Chondrocyte (in vitro differentiated cells): ENCODE measurements around the gene NOMO2. TPM values are rescaled to one million over a fixed set of nuclear protein-coding genes. Genes with fewer than 3 reads are reported as not detected.
"Not testable (repeated sequence)": the region's sequence is repeated elsewhere in the genome, so short reads cannot be mapped to it uniquely, and the experiment has no call there.

Experiments
- DNase-seq: peaks from one replicate; pipeline ENCODE4 v3.0.0; 2021; ENCODE audit warnings: mixed read lengths, low spot score
- H3K27ac Mint-ChIP-seq: one replicate; pipeline ENCODE4 v1.8.0; 2021; ENCODE audit warnings: mild to moderate bottlenecking, moderate library complexity, mixed read lengths; ENCODE audit not compliant: unreplicated experiment
- H3K27me3 Mint-ChIP-seq: 2 replicates; pipeline ENCODE4 v1.8.0; 2021; ENCODE audit warnings: low read depth, mixed read lengths
- H3K36me3 Mint-ChIP-seq: 2 replicates; pipeline ENCODE4 v1.8.0; 2021; ENCODE audit warnings: low read depth, mixed read lengths
- H3K4me1 Mint-ChIP-seq: 2 replicates; pipeline ENCODE4 v1.8.0; 2021; ENCODE audit warnings: low read depth, mild to moderate bottlenecking, mixed read lengths
- H3K4me3 Mint-ChIP-seq: one replicate; pipeline ENCODE4 v1.8.0; 2021; ENCODE audit warnings: mild to moderate bottlenecking, moderate library complexity, mixed read lengths; ENCODE audit not compliant: unreplicated experiment
- H3K9me3 Mint-ChIP-seq: 2 replicates; pipeline ENCODE4 v1.8.0; 2021; ENCODE audit warnings: low read depth, mixed read lengths
- long read RNA-seq: library from polyadenylated mRNA; stranded (forward); transcript quantifications from one replicate; pipeline ENCODE4 v2.0.0, GENCODE V29; 2021
- total RNA-seq: library from RNA; stranded (reverse); gene quantifications from 3 replicates; pipeline ENCODE4 v1.2.1, GENCODE V29; 2021

NOMO2 gene, protein sequence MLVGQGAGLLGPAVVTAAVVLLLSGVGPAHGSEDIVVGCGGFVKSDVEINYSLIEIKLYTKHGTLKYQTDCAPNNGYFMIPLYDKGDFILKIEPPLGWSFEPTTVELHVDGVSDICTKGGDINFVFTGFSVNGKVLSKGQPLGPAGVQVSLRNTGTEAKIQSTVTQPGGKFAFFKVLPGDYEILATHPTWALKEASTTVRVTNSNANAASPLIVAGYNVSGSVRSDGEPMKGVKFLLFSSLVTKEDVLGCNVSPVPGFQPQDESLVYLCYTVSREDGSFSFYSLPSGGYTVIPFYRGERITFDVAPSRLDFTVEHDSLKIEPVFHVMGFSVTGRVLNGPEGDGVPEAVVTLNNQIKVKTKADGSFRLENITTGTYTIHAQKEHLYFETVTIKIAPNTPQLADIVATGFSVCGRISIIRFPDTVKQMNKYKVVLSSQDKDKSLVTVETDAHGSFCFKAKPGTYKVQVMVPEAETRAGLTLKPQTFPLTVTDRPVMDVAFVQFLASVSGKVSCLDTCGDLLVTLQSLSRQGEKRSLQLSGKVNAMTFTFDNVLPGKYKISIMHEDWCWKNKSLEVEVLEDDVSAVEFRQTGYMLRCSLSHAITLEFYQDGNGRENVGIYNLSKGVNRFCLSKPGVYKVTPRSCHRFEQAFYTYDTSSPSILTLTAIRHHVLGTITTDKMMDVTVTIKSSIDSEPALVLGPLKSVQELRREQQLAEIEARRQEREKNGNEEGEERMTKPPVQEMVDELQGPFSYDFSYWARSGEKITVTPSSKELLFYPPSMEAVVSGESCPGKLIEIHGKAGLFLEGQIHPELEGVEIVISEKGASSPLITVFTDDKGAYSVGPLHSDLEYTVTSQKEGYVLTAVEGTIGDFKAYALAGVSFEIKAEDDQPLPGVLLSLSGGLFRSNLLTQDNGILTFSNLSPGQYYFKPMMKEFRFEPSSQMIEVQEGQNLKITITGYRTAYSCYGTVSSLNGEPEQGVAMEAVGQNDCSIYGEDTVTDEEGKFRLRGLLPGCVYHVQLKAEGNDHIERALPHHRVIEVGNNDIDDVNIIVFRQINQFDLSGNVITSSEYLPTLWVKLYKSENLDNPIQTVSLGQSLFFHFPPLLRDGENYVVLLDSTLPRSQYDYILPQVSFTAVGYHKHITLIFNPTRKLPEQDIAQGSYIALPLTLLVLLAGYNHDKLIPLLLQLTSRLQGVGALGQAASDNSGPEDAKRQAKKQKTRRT
- 182 to 204 TPM (median 183 TPM) in 3 replicates for total RNA-seq
- long read RNA-seq, full-length matches to known transcripts, result 548 of 607 reads
- long read RNA-seq, partial matches to known transcripts, result 29 of 607 reads
- long read RNA-seq, other reads (novel, unspliced or antisense), result 30 of 607 reads

DNA sequence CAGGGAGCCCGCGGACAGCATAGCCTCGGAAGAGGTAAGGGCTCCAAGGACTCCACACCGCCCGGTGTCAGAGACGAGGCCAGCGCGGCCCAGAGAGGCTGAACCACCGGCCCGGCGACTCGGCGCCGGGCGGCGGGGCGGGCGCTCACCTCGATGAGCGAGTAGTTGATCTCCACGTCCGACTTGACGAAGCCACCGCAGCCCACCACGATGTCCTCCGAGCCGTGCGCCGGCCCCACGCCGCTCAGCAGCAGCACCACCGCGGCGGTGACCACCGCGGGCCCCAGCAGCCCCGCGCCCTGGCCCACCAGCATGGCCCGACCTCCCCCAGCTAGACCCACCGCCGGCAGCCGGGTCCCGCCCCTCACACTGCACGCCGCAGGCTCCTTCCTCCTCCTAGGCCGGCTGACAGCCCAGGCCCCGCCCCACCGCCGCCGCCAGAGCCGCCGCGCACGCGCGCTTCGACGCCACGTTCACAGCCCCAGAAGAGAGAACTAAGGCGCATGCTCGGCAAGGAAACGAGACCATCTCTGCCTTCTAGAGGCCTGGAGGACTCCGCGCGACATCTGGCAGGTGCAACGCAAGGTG lies at the start of gene NOMO2:
NOMO2 (minus strand) TSS at position 371 of the 588 bp plus-strand sequence; CDS start at position 314, 57 bp downstream.
- peak within 1 kb of the TSS; percentile 44 for H3K4me3 Mint-ChIP-seq
- H3K36me3 Mint-ChIP-seq, H3K4me1 Mint-ChIP-seq, H3K9me3 Mint-ChIP-seq, H3K27me3 Mint-ChIP-seq, H3K27ac Mint-ChIP-seq: not testable (repeated sequence)
- DNase-seq, result peak; percentile 89

DNA sequence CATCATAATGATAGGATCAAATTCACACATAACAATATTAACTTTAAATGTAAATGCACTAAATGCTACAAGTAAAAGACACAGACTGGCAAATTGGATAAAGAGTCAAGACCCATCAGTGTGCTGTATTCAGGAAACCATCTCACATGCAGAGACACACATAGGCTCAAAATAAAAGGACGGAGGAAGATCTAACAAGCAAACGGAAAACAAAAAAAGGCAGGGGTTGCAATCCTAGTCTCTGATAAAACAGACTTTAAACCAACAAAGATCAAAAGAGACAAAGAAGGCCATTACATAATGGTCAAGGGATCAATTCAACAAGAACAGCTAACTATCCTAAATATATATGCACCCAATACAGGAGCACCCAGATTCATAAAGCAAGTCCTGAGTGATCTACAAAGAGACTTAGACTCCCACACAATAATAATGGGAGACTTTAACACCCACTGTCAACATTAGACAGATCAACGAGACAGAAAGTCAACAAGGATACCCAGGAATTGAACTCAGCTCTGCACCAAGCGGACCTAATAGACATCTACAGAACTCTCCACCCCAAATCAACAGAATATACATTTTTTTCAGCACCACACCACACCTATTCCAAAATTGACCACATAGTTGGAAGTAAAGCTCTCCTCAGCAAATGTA lies 48.4 kb upstream of the NOMO2 start:
- H3K27me3 Mint-ChIP-seq, H3K36me3 Mint-ChIP-seq, DNase-seq, H3K4me3 Mint-ChIP-seq, H3K9me3 Mint-ChIP-seq, H3K4me1 Mint-ChIP-seq, H3K27ac Mint-ChIP-seq: not testable (repeated sequence)

DNA sequence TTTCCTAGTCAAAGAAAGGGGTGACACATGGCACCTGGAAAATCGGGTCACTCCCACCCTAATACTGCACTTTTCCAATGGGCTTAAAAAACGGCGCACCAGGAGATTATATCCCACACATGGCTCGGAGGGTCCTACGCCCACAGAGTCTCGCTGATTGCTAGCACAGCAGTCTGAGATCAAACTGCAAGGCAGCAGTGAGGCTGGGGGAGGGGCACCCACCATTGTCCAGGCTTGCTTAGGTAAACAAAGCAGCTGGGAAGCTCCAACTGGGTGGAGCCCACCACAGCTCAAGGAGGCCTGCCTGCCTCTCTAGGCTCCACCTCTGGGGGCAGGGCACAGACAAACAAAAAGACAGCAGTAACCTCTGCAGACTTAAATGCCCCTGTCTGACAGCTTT lies 46.4 kb upstream of the NOMO2 start:
- H3K4me1 Mint-ChIP-seq, H3K27me3 Mint-ChIP-seq, H3K36me3 Mint-ChIP-seq, H3K4me3 Mint-ChIP-seq, DNase-seq, H3K27ac Mint-ChIP-seq, H3K9me3 Mint-ChIP-seq: not testable (repeated sequence)

DNA sequence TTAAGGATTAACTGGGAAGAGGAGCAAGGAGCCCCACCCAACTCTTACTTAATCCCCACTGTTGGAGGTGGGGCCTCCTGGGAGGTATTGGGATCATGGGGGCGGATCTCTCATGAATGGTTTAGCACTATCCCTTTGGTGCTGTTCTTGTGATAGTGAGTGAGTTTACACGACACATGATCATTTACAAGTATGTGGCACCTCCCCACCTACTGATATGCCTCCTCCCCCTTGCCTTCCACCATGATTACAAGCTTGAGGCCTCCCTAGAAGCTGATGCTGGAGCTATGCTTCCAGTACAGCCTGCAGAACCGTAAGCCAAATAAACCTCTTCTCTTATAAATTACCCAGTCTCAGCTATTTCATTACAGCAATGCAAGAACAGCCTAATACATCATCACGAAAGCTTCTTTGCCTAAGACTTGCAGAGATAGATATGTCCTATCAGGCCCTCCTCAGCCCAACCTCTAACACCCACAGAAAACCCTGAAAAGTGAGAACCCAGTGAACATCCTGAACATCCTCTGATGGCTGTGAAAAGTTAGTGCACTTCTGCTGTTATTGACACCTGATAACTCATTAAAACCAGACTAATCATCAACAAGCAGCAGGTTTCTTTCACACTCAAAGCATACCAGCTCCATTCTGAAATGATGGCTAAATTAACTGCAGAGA lies 41.8 kb upstream of the NOMO2 start:
- not testable (repeated sequence) for DNase-seq, H3K27me3 Mint-ChIP-seq, H3K27ac Mint-ChIP-seq, H3K36me3 Mint-ChIP-seq, H3K4me3 Mint-ChIP-seq, H3K4me1 Mint-ChIP-seq, H3K9me3 Mint-ChIP-seq

DNA sequence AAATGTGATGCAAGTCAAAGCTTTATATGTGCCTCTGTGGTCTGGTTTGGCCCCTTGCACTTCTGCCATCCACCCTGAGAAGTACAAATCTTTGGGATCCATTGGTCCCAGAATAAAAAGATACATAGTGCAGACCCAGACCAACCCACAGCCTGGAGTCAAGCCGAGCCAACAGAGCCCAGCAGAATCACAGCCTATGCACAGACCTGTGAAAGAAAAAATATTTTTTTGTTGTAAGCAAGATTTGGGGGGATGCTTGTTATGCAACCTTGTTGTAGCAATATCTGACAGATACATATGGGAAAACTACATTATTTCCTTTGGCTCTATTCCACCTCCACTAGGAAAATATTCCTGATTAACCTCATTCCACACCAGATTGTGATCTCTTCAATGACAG lies 36.7 kb upstream of the NOMO2 start:
- H3K36me3 Mint-ChIP-seq, DNase-seq, H3K27ac Mint-ChIP-seq, H3K4me3 Mint-ChIP-seq, H3K27me3 Mint-ChIP-seq, H3K9me3 Mint-ChIP-seq, H3K4me1 Mint-ChIP-seq: not testable (repeated sequence)

DNA sequence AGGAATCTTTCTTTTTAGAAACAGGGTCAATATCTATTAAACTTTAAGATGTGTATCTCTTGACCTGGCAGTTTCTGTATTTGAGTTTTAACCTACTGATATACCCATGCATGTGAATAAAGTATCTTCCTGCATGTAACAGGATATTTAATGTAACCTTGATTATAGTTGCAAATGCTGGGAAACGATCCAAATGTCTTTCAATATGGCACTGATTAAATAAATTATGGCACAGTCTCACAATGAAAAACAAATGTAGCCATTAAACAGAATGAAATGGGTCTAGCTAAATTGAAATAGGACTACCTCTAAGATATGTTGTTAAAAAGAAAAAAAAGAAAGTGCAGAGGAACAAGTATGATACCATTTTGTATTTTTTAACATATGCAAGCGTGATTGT lies 35.8 kb upstream of the NOMO2 start:
- H3K4me1 Mint-ChIP-seq, H3K36me3 Mint-ChIP-seq, DNase-seq, H3K27me3 Mint-ChIP-seq, H3K27ac Mint-ChIP-seq, H3K4me3 Mint-ChIP-seq, H3K9me3 Mint-ChIP-seq: not testable (repeated sequence)

DNA sequence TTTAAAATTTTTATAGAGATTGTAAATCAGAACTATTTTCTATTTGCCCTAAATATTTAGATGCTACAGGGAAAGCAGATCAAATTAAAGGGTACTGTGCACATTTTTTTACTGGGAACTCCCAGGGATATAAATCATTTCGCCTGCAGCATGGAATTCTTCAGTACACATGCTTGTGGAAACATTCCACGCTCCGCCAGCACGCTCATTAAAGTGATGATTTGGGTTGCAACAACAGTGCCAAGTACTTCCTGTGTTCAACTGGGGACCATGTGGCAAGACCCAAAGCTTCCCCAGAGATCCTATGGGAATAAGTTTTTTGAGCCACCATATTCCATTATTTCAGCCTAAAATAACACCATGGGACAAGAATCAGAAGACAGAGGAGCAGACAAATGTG lies 35.4 kb upstream of the NOMO2 start:
- not testable (repeated sequence) for DNase-seq, H3K4me1 Mint-ChIP-seq, H3K9me3 Mint-ChIP-seq, H3K36me3 Mint-ChIP-seq, H3K27me3 Mint-ChIP-seq, H3K27ac Mint-ChIP-seq, H3K4me3 Mint-ChIP-seq

DNA sequence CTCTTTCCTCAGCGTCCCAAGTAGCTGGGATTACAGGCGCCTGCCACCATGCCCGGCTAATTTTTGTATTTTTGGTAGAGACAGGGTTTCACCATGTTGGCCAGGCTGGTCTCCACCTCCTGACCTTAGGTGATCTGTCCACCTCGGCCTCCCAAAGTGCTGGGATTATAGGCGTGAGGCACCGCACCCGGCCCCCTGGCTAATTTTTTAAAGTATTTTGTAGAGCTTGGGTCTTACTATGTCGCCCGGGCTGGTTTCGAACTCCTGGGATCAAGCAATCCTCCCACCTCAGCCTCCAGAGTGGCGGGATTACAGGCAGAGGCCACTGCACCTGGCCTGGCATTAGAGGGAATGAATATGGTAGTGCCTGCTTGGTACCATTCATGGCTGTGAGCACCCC lies 33.9 kb upstream of the NOMO2 start:
- H3K27me3 Mint-ChIP-seq, H3K4me1 Mint-ChIP-seq, H3K36me3 Mint-ChIP-seq, DNase-seq, H3K9me3 Mint-ChIP-seq, H3K27ac Mint-ChIP-seq, H3K4me3 Mint-ChIP-seq: not testable (repeated sequence)

DNA sequence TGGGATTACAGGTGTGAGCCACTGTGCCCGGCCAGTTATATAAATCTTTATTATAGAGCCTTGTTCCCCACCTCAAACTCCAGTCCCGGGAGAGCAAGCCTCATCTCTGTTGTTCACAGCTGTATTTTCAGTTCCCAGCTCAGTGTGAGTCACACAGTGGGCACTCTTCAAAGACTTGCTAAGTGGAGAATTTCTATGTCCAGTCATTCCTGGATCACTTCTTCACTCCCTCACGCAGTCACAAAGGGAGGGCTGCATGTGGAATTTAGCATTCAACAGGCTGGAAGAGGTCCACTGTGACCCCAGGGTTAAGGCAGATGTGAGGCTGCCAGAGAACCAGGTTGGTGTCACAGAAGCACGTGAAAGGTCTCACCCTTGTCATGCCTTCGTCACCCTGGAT lies 33.0 kb upstream of the NOMO2 start:
- not testable (repeated sequence) for H3K9me3 Mint-ChIP-seq, H3K27me3 Mint-ChIP-seq, H3K36me3 Mint-ChIP-seq, DNase-seq, H3K27ac Mint-ChIP-seq, H3K4me1 Mint-ChIP-seq, H3K4me3 Mint-ChIP-seq

DNA sequence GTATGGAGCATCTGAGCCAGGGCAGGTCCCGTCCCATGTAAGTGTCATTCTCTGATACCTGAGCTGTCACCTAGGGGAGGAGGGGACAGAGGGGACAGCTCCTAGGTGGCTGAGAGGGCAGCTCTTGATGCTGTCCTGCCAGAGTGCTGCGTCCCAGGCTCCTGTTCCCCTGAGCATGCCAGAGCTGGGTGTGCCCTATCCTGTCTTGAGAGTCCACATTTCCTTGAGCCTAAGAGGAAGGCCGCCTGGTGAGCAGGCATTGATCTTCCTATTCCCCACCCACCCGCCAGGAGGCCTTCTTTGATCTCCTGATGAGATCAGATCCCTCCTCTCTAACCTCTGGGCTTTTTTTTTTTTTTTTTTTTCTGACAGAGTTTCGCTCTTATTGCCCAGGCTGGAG lies 32.0 kb upstream of the NOMO2 start:
- not testable (repeated sequence) for DNase-seq, H3K27ac Mint-ChIP-seq, H3K27me3 Mint-ChIP-seq, H3K4me3 Mint-ChIP-seq, H3K4me1 Mint-ChIP-seq, H3K36me3 Mint-ChIP-seq, H3K9me3 Mint-ChIP-seq

DNA sequence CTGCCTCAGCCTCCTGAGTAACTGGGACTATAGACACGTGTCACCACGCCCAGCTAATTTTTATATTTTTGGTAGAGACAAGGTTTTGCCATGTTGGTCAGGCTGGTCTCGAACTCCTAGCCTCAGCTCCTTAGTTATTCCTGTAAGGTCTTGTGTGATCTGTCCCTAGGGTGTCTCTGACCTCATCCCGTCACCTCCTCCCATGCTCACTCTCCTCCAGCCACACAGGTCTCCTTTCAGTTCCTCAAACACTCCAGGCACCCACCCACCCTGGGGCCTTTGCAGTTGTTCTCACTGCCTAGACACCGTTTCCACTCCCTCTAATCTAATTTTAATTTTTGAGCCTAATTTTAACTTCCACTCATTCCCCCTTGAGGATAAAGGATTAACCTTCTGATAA lies 31.1 kb upstream of the NOMO2 start:
- not testable (repeated sequence) for H3K4me1 Mint-ChIP-seq, H3K36me3 Mint-ChIP-seq, H3K27ac Mint-ChIP-seq, DNase-seq, H3K9me3 Mint-ChIP-seq, H3K4me3 Mint-ChIP-seq, H3K27me3 Mint-ChIP-seq
